Measurements from ENCODE around the gene USP8. TPM values are rescaled to one million over a fixed set of nuclear protein-coding genes. Genes with fewer than 3 reads are reported as not detected.

The USP8 gene
- total RNA-seq, 1 donor from 2014 or later = 41.3 TPM

- no peak for DNase-seq (ENCODE audit: low spot score)
- intact Hi-C loops (cut with DNase I) = no loop called here
Observed at GRCh38 chr15:50519740-50520425, 95.7 kb downstream of the USP8 start.

- no peak for DNase-seq (ENCODE audit: low spot score)
- intact Hi-C loops (cut with DNase I) = no loop called here
Observed at GRCh38 chr15:50523851-50524251, 99.6 kb downstream of the USP8 start.

- no peak for DNase-seq (ENCODE audit: low spot score)
- intact Hi-C loops (cut with DNase I) = no loop called here
Observed at GRCh38 chr15:50531163-50531562, 107.0 kb downstream of the USP8 start.

GRCh38 chr15:50531766-50532165 lies 107.6 kb downstream of the USP8 start:
- no peak for DNase-seq (ENCODE audit: low spot score)
- intact Hi-C loops (cut with DNase I) = no loop called here

- DNase-seq (ENCODE audit: low spot score) = no peak
- intact Hi-C loops (cut with DNase I) = no loop called here
Observed at GRCh38 chr15:50542887-50543210, 118.6 kb downstream of the USP8 start.

GRCh38 chr15:50543556-50543955 lies 119.4 kb downstream of the USP8 start:
- intact Hi-C loops (cut with DNase I) = no loop called here
- no peak for DNase-seq (ENCODE audit: low spot score)

- DNase-seq (ENCODE audit: low spot score) = no peak
- intact Hi-C loops (cut with DNase I) = no loop called here
Observed at GRCh38 chr15:50544368-50544767, 120.2 kb downstream of the USP8 start.

GRCh38 chr15:50546566-50546965 lies 122.4 kb downstream of the USP8 start, which contains the start of gene USP50:
USP50 (minus strand) TSS chr15:50546666; CDS start chr15:50546525, 141 bp downstream.
- intact Hi-C loops (cut with DNase I) = no loop called here
- no peak for DNase-seq (ENCODE audit: low spot score)

GRCh38 chr15:50549326-50549725 lies 125.1 kb downstream of the USP8 start:
- no peak for DNase-seq (ENCODE audit: low spot score)
- intact Hi-C loops (cut with DNase I) = no loop called here

GRCh38 chr15:50552238-50552637 lies 128.0 kb downstream of the USP8 start:
- no peak for DNase-seq (ENCODE audit: low spot score)
- intact Hi-C loops (cut with DNase I) = no loop called here

GRCh38 chr15:50556642-50557371 lies 132.6 kb downstream of the USP8 start:
- DNase-seq (ENCODE audit: low spot score) = no peak
- intact Hi-C loops (cut with DNase I) = no loop called here

GRCh38 chr15:50558012-50558411 lies 133.8 kb downstream of the USP8 start:
- intact Hi-C loops (cut with DNase I) = no loop called here
- no peak for DNase-seq (ENCODE audit: low spot score)

- no peak for DNase-seq (ENCODE audit: low spot score)
- intact Hi-C loops (cut with DNase I) = no loop called here
Observed at GRCh38 chr15:50562735-50563640, 138.8 kb downstream of the USP8 start.

- DNase-seq (ENCODE audit: low spot score) = no peak
- intact Hi-C loops (cut with DNase I) = no loop called here
Observed at GRCh38 chr15:50563756-50564155, 139.6 kb downstream of the USP8 start.

Other genes with a start within 250 kb of the USP8 start
- gene SLC27A2, start 242.2 kb upstream of the USP8 start, total RNA-seq = not detected
- 1.00 TPM for gene HDC, start 158.7 kb upstream of the USP8 start, total RNA-seq
- 12.0 TPM for gene GABPB1, start 69.2 kb upstream of the USP8 start, total RNA-seq
- gene USP50, start 122.3 kb downstream of the USP8 start, total RNA-seq = 1.5 TPM